ENCODE data around the gene JAKMIP3.
"Not testable (repeated sequence)": the region's sequence is repeated elsewhere in the genome, so short reads cannot be mapped to it uniquely, and the experiment has no call there.

JAKMIP3 gene

GRCh38 chr10:132066812-132067211, 1.1 kb downstream of the JAKMIP3 start:
- DNase-seq = no peak

GRCh38 chr10:132068431-132069121, 2.8 kb downstream of the JAKMIP3 start:
- no peak for DNase-seq

- no peak for DNase-seq
Observed at GRCh38 chr10:132069122-132069848, 3.5 kb downstream of the JAKMIP3 start.

GRCh38 chr10:132069849-132070182, 4.1 kb downstream of the JAKMIP3 start:
- DNase-seq = no peak

- DNase-seq = no peak
Observed at GRCh38 chr10:132070724-132071123, 5.0 kb downstream of the JAKMIP3 start.

- no peak for DNase-seq
Observed at GRCh38 chr10:132071667-132072066, 5.9 kb downstream of the JAKMIP3 start.

- DNase-seq = no peak
Observed at GRCh38 chr10:132075909-132076577, 10.3 kb downstream of the JAKMIP3 start.

GRCh38 chr10:132076578-132077081, 10.9 kb downstream of the JAKMIP3 start:
- no peak for DNase-seq

- DNase-seq = no peak
Observed at GRCh38 chr10:132077091-132077490, 11.3 kb downstream of the JAKMIP3 start.

- DNase-seq = no peak
Observed at GRCh38 chr10:132078746-132079345, 13.1 kb downstream of the JAKMIP3 start.

- DNase-seq = not testable (repeated sequence)
Observed at GRCh38 chr10:132084384-132084783, 18.6 kb downstream of the JAKMIP3 start.

- not testable (repeated sequence) for DNase-seq
Observed at GRCh38 chr10:132093236-132093635, 27.5 kb downstream of the JAKMIP3 start.

- DNase-seq = no peak
Observed at GRCh38 chr10:132094581-132095234, 29.0 kb downstream of the JAKMIP3 start.

- DNase-seq = no peak
Observed at GRCh38 chr10:132095403-132096113, 29.8 kb downstream of the JAKMIP3 start.

GRCh38 chr10:132096223-132096622, 30.5 kb downstream of the JAKMIP3 start:
- DNase-seq = no peak

- DNase-seq = no peak
Observed at GRCh38 chr10:132096863-132097478, 31.2 kb downstream of the JAKMIP3 start.

GRCh38 chr10:132097609-132098377, 32.0 kb downstream of the JAKMIP3 start:
- no peak for DNase-seq

- DNase-seq = no peak
Observed at GRCh38 chr10:132098539-132099388, 33.0 kb downstream of the JAKMIP3 start.

- DNase-seq = no peak
Observed at GRCh38 chr10:132099389-132100090, 33.8 kb downstream of the JAKMIP3 start.
